OCI-M2 (cell line): ENCODE measurements around the gene IFIT1.
"Not testable (repeated sequence)": the region's sequence is repeated elsewhere in the genome, so short reads cannot be mapped to it uniquely, and the experiment has no call there.

Source experiments
- DNase-seq: peaks from one replicate; lab custom pipeline; 2025; ENCODE audit not compliant: unreplicated experiment; lab: John Stamatoyannopoulos, UW

Gene IFIT1, protein sequence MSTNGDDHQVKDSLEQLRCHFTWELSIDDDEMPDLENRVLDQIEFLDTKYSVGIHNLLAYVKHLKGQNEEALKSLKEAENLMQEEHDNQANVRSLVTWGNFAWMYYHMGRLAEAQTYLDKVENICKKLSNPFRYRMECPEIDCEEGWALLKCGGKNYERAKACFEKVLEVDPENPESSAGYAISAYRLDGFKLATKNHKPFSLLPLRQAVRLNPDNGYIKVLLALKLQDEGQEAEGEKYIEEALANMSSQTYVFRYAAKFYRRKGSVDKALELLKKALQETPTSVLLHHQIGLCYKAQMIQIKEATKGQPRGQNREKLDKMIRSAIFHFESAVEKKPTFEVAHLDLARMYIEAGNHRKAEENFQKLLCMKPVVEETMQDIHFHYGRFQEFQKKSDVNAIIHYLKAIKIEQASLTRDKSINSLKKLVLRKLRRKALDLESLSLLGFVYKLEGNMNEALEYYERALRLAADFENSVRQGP

DNA sequence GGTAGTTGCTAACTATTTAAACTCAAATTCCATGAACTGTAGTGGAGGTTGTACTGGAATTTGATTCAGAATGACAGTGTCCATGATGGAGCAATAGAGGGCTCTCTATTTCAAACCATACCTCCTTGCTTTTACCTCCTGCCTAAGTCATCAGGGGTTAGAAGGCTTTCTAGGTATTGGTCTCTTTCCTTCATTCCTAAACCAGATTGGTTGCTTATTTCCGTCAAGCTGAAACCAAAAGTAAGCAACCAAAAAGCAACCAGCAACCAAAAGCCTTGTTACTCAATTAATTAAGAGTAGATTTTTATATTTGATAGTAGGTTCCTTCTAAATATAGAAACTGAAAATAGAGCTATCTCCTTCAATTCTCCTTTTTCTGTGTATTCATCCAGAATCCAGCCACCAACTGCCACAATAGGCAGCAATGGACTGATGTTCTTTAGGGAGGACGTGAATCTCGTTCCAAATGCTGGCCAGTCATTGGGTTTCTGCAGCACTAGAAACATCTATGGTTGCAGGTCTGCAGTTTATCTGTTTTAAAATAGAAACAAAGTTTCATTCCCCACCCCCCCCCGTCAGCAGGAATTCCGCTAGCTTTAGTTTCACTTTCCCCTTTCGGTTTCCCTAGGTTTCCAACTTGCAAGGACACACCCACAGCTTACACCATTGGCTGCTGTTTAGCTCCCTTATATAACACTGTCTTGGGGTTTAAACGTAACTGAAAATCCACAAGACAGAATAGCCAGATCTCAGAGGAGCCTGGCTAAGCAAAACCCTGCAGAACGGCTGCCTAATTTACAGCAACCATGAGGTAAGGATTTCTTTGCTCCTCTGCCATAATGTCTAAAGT lies at the start of gene IFIT1:
TSS of gene IFIT1 (plus strand) at position 717 of the 850 bp plus-strand sequence. CDS start at position 807, 90 bp downstream.
- no peak for DNase-seq

DNA sequence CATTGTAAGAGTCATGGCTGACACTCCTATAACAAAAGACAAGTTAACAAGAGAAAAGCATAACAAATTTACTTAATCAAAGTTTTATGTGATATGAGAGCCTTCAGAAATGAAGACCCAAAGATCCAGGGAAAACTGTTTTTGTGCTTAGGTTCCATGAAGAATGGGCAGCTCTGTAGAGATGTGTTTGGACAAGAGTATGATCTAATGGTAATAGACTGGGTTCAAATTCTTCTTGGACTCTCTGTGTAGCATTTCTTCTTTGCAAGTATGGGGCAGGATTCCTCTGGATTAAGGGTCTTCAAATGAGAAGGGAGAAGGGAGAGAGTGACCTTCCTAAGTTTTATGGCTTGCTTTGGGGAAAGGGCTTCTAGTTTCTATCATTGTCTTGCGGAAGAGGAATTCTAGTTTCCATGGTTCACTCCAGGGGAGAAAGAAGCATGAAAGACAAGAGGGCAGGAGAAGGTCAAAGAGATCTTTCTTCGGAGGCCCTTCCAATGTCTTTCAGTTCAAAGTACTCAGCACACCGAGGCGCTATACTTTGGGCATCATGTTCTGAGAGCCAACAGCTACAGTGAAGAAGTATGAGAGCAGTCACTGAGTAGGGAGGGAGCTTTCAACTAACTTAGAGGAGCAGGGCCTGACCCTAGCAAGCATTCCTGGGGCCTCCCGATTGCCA lies 49.2 kb upstream of the IFIT1 start:
- no peak for DNase-seq

DNA sequence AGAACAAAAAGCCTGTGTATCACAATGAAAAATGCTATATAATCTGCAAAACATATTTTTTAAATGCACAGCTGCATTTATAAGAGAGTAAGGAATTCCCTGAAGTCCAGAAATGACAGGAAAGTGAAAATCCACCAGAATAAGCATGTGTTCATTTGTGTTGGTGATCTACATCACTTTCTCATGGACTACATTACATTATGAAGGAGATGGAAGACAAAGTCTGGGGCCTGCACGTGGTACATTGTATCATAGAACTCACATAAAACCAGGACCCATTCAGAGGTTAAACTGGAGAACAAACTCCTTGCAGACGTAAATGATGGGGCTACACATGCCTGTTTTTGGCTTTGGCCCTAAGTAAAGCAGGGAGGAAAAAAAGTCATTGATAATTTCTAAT lies 48.3 kb upstream of the IFIT1 start:
- no peak for DNase-seq

DNA sequence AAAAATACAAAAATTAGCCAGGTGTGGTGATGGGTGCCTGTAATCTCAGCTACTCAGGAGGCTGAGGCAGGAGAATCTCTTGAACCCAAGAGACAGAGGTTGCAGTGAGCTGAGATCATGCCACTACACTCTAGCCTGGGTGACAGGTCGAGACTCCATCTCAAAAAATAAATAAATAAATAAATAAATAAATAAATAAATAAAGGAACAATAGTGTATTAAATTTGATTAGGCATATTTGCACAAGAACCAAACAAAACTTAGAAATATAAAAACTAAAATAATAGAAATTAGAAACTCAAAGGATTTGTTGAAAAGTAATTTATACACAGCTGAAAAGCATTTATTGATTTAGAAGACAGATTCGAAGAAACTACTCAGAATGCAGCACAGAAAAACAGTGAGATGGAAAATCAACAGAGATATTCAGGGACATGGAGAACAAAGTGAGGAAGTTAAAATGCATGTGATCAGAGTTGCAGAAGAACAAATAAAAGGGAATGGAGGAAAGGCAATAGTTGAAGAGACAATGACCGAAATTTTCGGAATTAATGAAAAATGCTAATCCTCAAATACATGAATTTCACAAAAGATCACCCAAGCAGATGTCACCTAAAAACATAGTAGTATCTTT lies 46.9 kb upstream of the IFIT1 start:
- no peak for DNase-seq

DNA sequence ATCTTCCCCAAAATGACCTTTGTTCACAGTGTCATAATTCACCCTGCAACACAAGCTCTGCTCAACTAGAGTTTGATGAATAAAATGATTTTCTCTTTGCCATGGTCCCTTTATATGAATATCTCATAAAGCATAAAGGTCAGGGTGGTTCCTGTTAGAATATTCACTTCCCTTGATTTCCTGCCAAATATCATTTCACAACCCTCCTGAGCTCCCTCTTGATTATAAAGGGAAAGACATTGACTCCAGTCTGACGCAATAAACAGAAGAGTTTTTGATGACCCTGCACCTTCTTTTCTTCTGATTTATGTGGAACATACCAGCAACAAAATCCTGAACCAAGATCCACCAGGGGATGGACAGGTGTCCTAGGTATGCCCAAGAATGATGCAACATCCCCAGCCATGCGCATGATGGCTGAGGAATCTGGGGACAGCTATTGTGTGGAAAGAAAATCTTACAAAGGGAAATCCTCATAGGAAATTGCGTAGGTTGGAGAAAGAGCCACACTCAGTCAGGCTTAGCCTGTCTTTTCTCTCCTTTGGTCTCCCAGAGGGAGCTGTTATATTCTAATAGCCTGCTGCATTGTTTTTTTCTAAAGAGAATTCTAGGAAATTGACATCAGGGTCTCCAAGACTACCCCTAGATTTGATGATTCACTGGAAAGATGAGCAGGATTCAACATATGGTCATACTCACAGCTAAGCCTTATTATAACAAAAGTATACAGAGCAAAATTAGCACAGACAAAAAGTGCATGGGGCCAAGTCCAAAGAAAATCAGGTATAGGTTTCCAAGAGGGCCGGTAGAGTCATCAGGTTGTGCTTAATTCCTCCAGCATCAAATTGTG lies 45.8 kb upstream of the IFIT1 start:
- DNase-seq, result no peak

DNA sequence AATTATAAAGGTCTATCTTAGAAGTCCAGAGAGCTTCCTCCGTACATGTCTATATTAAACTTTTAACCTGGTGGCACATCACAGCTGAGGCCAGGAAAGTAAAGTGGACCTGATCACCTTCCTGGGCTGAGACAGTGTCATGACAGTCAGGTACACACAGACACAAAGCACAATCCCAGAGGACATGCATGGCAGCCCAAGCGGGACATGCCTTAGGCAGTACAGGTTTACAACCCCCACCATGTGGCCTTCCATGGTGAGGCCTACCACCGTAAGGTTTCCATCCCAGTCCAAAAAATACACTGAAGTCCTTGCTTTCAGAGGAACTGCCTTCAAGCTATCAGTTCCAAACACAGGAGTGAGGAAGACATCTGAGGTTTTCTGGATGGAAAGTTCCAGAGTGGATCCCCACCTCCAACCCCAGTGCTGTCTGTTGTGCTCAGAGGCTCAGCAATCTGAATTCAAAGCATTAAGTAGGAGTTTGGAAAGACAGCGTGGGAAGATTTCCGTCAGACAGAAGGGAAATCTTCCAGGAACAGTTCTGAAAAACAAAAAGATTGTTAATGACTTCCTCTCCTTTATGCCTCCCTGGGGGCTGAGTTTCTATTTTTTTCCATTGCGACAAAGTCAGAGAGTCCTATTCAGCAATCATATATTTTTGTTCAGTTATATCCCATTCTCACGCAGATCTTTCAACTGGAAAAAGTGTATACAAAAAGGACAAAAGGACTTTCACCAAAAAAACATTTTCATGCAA lies 44.5 kb upstream of the IFIT1 start:
- DNase-seq, result no peak

DNA sequence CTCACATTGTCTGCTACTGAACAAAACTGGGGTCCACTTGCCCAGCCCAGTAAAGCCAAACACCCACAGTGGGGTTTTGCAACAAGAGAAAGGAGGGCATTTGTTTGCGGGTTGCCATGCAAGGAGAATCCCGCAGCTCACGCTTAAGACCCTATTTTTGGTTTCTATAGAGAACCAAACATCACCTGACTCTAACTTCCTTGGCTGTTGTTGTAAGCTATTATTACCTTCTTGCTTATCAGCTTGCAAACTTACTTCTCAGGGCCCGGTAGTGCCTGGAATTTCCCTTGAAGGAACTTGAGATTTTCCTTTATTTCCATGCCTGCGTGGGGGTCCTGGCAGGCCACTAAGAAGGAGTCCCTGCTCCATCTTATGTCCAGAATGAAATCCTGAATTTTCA lies 43.9 kb upstream of the IFIT1 start:
- no peak for DNase-seq

DNA sequence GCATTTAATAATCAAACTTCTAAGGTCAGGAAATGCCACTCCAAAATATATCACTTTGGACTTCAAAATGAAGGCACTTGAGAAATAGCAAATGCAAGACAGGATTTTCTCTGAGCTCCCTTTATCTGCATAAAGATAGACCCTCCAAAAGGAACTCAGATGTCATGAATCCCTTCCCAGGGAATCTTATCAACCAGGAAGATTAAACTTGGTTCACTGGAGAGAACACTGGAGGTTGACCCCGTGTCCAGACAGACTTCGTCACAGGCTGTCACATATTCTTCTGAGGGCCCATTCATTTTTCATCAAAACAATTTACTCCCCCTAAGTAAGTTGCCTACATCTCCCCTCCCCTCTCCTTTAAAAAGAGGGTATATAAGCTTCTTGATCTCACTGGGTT lies 43.4 kb upstream of the IFIT1 start:
- DNase-seq, result no peak

DNA sequence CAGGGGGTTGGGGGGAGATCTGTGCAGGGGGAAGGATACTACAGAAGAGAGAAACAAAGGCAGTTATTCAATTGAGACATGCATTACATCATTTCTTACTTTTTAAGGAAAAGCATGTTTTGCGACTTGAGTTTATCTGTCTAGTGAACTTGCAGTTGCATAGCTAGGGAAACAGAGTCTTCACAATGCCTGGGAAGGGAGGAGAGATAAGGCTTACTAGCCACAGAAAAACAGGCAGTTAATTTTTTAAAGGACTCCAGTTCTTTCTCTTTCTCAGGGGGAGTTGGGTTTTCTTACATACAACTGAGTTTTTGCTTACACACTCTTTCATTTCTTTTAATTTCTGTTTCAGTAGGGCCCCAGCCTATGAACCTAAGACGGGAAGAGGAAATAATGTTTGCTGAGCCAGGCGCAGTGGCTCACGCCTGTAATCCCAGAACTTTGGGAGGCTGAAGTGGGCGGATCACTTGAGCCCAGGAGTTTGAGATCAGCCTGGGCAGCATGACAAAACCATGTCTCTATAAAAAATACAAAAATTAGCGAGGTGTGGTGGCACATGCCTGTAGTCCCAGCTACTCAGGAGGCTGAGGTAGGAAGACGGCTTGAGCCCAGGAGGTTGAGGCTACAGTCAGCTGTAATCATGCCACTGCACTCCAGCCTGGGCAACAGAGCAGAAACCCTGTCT lies 41.6 kb upstream of the IFIT1 start:
- not testable (repeated sequence) for DNase-seq

DNA sequence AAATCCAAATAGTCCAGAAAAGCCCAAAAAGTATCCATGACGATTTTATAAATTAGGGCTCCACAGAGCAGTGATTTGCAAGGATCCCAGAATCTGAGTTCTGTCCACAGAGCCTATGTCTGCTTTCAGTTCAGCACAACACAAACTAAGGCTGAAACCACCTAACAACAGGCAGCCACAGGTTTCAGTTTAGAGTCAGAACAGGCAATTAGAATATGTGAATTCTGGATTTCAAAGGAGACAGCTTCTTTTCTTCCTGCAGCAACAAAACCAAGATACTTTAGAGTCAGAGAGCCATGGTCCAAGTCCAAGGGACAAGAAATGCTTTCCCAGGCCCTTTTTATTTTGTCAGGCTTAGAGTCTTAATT lies 41.0 kb upstream of the IFIT1 start:
- DNase-seq, result no peak

DNA sequence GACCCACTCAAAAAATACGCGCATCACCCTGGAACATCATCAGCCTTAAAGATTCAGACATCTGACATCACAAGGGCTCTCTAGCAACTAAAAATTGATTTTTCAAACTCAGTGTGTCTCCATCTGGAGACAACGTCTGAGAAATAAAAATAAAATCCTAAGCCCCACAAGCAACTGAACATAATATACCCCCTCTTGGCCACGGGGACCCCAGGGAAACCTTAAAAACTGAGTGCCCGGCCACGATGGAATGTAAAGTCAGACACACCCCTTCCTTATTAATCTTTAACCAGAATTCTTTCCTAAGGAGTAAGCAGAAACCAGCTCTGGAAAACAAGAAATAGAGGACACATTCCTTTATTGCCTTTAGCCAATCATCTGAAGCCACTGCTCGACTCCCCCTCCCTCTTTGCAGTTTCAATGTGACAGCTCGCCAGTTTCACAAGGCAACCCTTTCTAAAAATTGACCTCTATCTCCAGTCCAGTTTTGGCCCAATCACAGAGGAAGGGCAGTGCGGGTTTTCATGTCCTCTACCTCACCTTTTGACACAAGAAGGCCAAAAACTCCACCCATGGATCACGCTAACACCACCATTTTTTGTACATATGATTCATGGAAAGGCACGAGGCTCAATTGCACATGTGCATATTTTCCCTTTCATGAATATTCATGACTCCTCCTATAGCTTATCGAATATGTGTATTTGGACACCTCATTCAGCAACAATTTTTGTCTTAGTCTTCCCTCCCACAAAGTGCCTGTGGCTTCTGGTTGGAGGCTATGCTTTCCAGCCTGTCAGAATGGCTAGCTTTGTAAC lies 40.4 kb upstream of the IFIT1 start:
- DNase-seq, result no peak

DNA sequence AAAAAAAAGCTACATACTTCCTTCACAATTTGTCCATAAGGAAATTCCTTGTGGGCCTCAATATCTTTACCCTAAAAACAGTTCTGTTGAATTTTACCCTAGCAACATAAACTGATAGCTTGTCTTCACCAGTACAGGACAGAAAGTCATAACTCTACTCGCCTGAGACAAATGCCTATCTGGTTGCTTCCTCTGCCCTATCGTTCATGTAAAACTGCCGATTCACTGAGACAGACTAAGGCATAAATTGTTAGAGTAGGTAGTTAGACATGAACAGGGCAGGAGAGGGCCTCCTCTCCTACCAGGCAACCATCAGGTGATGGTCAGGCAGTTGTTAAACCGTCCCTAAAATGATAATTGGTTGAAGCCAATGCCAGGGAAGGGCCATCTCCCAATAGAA lies 39.6 kb upstream of the IFIT1 start:
- DNase-seq, result no peak

DNA sequence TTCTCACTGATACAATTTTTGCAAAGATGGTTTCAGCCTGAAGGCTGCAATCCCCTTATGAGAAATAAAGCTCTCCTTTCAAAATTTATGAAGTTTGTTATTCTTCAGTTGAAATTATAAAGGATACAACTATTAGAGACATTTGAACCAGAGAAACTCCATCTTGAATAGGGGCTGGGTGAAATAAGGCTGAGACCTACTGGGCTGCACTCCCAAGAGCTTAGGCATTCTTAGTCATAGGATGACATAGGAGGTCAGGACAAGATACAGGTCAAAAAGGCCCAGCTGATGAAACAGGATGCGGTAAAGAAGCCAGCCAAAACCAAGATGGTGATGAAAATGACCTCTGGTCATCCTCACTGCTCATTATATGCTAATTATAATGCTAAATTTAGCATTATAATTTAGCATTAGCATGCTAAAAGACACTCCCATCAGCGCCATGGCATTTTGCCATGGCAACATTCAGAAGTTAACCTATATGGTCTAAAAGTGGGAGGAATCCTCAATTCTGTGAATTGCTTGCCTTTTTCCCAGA lies 37.0 kb upstream of the IFIT1 start:
- DNase-seq, result no peak

DNA sequence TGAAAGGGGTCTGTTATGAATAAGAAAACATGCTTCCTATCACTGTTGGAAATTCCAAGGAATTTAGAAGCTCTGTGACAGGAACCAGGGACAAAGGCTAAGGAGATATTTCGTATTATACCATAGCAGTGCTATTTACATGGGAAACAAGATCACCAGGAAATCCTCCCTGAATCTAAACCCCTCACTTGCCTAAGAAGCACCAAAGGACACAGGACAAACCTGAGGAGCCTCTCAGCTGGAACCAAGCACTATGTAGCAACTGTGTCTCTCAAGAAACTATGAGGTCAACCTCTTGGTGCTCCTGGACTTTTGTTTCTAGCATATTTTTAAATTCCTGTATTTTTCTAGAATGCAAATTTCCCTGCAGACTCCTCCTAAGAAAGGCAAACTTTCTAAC lies 35.3 kb upstream of the IFIT1 start:
- no peak for DNase-seq

DNA sequence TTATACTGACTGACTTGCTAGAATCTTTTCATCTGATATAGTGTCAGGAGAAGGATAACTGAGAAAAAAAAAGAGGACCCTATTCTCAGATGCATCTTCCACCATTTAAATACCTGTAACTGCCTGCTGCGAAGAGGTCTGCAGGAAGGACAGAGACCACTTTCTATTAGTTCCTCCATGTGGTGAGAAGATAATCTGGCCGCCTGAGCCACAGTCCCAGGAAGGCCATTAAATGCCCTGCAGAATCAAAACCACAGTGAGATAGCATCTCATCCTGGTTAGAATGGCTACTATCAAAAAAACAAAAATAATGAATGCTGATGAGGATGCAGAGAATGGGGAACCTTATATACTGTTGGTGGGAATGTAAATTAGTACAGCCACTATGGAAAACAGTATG lies 34.4 kb upstream of the IFIT1 start:
- DNase-seq, result no peak

DNA sequence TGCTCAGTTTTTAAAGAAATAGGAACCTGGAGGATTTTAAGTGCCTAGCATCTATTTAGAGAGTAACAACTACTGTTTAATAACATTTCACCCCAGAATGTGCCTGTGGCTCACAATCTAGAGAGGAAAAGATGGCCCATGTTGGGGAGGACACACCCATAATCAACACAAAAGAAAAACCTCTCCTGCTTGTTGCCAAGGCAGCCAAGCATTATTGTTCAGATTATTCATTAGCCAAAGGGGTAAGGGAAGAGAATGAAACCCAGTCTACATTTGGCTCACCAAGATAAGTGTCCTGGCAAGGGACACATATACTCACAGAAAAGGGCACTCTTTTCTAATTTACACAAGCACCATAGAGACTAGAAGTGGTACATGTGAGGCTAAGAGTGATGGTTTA lies 32.3 kb upstream of the IFIT1 start:
- no peak for DNase-seq

DNA sequence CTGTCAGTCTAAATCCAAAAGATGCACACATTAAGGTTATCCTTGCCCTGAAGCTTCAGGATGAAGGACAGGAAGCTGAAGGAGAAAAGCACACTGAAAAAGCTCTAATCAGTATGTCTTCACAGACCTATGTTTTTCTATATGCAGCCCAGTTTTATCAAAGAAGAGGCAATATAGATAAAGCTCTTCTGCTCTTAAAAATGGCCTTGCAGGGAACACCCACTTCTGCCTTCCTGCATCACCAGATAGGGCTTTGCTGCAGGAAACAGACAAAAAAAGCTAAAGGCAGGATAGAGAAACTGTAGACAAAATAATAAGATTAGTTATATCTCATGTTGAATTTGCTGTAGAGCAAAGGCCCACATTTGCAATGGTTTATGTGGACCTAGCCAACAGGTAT lies 29.5 kb upstream of the IFIT1 start:
- no peak for DNase-seq
